Measurements from ENCODE around the gene KRTAP5-9. TPM values are rescaled to one million over a fixed set of nuclear protein-coding genes. Genes with fewer than 3 reads are reported as not detected.
"Not testable (repeated sequence)": the region's sequence is repeated elsewhere in the genome, so short reads cannot be mapped to it uniquely, and the experiment has no call there.

KRTAP5-9 gene
- total RNA-seq, 1 donor, result not detected

DNA sequence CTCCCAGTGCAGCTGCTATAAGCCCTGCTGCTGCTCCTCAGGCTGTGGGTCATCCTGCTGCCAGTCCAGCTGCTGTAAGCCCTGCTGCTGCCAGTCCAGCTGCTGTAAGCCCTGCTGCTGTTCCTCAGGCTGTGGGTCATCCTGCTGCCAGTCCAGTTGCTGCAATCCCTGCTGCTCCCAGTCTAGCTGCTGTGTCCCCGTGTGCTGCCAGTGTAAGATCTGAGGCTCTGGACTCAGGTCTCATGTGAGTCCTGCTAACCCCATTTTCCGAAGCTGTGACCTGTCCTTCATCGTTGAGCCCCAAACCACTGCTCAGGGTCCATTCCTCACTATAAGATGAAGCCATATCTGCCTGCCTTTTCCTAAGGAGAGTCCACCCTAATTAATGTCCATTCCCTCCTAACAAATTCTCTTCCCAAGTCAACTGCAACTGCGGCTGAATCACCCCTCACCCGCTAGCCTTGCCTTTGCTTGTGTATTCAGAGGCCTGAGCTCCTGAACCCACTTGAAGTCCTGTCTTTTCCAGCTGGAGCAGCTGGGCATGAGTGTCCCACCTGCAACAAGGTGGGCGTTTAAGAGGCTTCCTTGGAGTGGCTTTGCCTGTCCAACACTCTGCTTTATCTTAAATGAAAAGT is 20.5 kb upstream of the KRTAP5-9 start:
- H3K4me2 ChIP-seq (ENCODE audit: insufficient read depth, low read length), result no peak overlapping the region
- H3K79me2 ChIP-seq (ENCODE audit: insufficient read depth, low read length), result no peaks in the 10 kb centered on the region

DNA sequence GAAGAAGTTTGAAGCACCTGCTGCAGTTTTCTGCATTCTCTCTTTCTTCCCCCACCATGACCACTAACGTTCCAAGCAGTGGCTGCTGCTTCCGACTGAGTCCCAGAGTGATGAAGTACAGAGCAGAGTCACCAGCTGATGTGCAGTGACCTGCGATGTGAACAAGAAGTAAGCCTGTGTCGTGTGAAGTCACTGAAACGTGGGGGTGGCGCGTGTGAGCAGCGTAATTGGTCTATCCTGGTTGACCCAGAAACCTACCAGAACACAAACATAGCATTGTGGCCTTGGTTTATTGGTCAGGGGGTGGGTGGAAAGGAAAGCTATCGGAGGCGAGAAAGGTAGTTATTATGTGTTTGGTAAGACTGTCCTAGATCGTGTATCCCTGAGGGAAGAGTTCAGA is 17.6 kb upstream of the KRTAP5-9 start:
- H4K20me1 ChIP-seq (ENCODE audit: insufficient read depth, low read length), result no peaks in the 10 kb centered on the region
- H3K9me3 ChIP-seq (ENCODE audit: low read depth, low read length), result no peaks in the 10 kb centered on the region
- no peaks in the 10 kb centered on the region for H3K79me2 ChIP-seq (ENCODE audit: insufficient read depth, low read length)
- no peaks in the 10 kb centered on the region for H3K4me1 ChIP-seq (ENCODE audit: insufficient read depth, low read length)
- no peaks in the 10 kb centered on the region for H3K36me3 ChIP-seq (ENCODE audit: insufficient read depth, low read length)
- no peak for DNase-seq (ENCODE audit: insufficient read length, low spot score, missing footprints)
- H3K4me2 ChIP-seq (ENCODE audit: insufficient read depth, low read length), result no peak overlapping the region
- H3K4me3 ChIP-seq (ENCODE audit: insufficient read depth, low read length), result no peak overlapping the region
- no peaks in the 10 kb centered on the region for H3K27me3 ChIP-seq (ENCODE audit: insufficient read depth, low read length)
- H2AFZ ChIP-seq (ENCODE audit: low read length), result no peak overlapping the region
- no peak overlapping the region for H3K27ac ChIP-seq (ENCODE audit: low read depth, low read length)
- TF ChIP-seq, protein P1, sequence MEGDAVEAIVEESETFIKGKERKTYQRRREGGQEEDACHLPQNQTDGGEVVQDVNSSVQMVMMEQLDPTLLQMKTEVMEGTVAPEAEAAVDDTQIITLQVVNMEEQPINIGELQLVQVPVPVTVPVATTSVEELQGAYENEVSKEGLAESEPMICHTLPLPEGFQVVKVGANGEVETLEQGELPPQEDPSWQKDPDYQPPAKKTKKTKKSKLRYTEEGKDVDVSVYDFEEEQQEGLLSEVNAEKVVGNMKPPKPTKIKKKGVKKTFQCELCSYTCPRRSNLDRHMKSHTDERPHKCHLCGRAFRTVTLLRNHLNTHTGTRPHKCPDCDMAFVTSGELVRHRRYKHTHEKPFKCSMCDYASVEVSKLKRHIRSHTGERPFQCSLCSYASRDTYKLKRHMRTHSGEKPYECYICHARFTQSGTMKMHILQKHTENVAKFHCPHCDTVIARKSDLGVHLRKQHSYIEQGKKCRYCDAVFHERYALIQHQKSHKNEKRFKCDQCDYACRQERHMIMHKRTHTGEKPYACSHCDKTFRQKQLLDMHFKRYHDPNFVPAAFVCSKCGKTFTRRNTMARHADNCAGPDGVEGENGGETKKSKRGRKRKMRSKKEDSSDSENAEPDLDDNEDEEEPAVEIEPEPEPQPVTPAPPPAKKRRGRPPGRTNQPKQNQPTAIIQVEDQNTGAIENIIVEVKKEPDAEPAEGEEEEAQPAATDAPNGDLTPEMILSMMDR (IDR thresholded peaks at IDR 0.05; ENCODE audit: extremely low read depth, low read depth, low read length), result no peak

More for the DNA sequence above, 20.5 kb upstream of the KRTAP5-9 start:
- Histone ChIP-seq H3K27ac (ENCODE audit: low read depth, low read length) (no peak overlapping the region), H3K9me3 (ENCODE audit: low read depth, low read length) (no peaks in the 10 kb centered on the region), H2AFZ (ENCODE audit: low read length) (no peak overlapping the region), H3K36me3 (ENCODE audit: insufficient read depth, low read length) (no peaks in the 10 kb centered on the region), H3K4me3 (ENCODE audit: insufficient read depth, low read length) (no peak overlapping the region), H3K27me3 (ENCODE audit: insufficient read depth, low read length) (no peaks in the 10 kb centered on the region), H3K4me1 (ENCODE audit: insufficient read depth, low read length) (no peaks in the 10 kb centered on the region), H4K20me1 (ENCODE audit: insufficient read depth, low read length) (no peaks in the 10 kb centered on the region)
- TF ChIP-seq, protein P1 (IDR thresholded peaks at IDR 0.05; ENCODE audit: extremely low read depth, low read depth, low read length), result no peak
- DNase-seq (ENCODE audit: insufficient read length, low spot score, missing footprints), result no peak

DNA sequence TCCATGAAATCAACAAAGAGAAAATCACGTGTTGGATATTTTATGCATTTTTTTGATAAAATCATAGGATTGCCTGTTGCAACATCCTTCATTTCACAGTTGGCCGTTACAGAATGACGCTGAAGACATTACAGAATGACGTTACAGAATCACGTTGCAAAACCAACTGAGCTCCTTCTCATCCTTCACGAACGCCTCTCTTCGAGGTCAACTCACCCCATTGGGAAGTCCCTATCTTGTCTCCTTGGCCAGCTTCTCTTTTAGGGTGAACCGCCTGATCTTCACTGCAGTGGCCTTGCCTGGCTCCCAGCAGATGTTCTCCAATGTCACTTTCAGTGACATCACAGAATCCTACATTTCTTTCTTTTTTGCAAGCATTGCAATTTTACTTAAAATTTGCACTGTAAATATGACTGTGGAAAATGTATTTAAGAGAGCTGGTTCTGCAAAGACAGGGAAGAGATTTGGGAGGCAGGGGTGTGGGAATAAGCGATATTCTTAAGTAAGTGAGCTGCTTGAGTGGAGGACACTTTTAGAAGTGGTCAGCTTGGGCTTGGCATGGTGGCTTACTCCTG is 16.1 kb upstream of the KRTAP5-9 start:
- TF ChIP-seq, protein P1 (IDR thresholded peaks at IDR 0.05; ENCODE audit: extremely low read depth, low read depth, low read length), result no peak
- Histone ChIP-seq H3K4me1 (ENCODE audit: insufficient read depth, low read length) (no peaks in the 10 kb centered on the region), H2AFZ (ENCODE audit: low read length) (no peak overlapping the region), H3K4me3 (ENCODE audit: insufficient read depth, low read length) (no peak overlapping the region), H4K20me1 (ENCODE audit: insufficient read depth, low read length) (no peaks in the 10 kb centered on the region), H3K9me3 (ENCODE audit: low read depth, low read length) (no peaks in the 10 kb centered on the region), H3K27me3 (ENCODE audit: insufficient read depth, low read length) (no peaks in the 10 kb centered on the region), H3K4me2 (ENCODE audit: insufficient read depth, low read length) (no peak overlapping the region), H3K27ac (ENCODE audit: low read depth, low read length) (no peak overlapping the region), H3K79me2 (ENCODE audit: insufficient read depth, low read length) (no peaks in the 10 kb centered on the region), H3K36me3 (ENCODE audit: insufficient read depth, low read length) (no peaks in the 10 kb centered on the region)
- DNase-seq (ENCODE audit: insufficient read length, low spot score, missing footprints), result no peak

DNA sequence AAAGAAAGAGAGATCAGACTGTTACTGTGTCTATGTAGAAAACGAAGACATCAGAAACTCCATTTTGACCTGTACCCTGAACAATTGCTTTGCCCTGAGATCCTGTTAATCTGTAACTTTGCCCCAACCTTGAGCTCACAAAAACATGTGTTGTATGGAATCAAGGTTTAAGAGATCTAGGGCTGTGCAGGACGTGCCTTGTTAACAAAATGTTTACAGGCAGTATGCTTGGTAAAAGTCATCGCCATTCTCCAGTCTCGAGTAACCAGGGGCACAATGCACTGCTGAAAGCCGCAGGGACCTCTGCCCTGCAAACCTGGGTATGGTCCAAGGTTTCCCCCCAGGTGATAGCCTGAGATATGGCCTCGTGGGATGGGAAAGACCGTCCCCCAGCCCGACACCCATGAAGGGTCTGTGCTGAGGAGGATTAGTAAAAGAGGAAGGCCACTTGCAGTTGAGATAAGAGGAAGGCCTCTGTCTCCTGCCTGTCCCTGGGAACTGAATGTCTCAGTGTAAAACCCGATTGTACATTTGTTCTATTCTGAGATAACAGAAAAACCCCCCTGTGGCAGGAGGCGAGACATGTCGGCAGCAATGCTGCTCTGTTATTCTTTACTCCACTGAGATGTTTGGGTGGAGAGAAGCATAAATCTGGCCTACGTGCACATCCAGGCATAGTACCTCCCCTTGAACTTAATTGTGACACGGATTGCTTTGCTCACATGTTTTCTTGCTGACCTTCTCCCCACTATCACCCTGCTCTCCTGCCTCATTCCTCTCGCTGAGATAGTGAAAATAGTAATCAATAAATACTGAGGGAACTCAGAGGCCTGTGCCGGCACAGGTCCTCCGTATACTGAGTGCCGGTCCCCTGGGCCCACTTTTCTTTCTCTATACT is 13.3 kb upstream of the KRTAP5-9 start:
- not testable (repeated sequence) for H3K27ac ChIP-seq (ENCODE audit: low read depth, low read length); H3K36me3 ChIP-seq (ENCODE audit: insufficient read depth, low read length); H2AFZ ChIP-seq (ENCODE audit: low read length); DNase-seq (ENCODE audit: insufficient read length, low spot score, missing footprints); H3K4me1 ChIP-seq (ENCODE audit: insufficient read depth, low read length); H3K79me2 ChIP-seq (ENCODE audit: insufficient read depth, low read length); H3K4me3 ChIP-seq (ENCODE audit: insufficient read depth, low read length); H3K27me3 ChIP-seq (ENCODE audit: insufficient read depth, low read length); H4K20me1 ChIP-seq (ENCODE audit: insufficient read depth, low read length); H3K4me2 ChIP-seq (ENCODE audit: insufficient read depth, low read length); H3K9me3 ChIP-seq (ENCODE audit: low read depth, low read length)

Data from osteoblast (primary cell).